ENCODE results near the gene TRIM31. TPM values are rescaled to one million over a fixed set of nuclear protein-coding genes. Genes with fewer than 3 reads are reported as not detected.

TRIM31 gene
- total and polyA plus RNA-seq, 2 donors (not counting 3 experiments of a cell fraction or from before 2014, with no cell fraction given): not detected

DNA sequence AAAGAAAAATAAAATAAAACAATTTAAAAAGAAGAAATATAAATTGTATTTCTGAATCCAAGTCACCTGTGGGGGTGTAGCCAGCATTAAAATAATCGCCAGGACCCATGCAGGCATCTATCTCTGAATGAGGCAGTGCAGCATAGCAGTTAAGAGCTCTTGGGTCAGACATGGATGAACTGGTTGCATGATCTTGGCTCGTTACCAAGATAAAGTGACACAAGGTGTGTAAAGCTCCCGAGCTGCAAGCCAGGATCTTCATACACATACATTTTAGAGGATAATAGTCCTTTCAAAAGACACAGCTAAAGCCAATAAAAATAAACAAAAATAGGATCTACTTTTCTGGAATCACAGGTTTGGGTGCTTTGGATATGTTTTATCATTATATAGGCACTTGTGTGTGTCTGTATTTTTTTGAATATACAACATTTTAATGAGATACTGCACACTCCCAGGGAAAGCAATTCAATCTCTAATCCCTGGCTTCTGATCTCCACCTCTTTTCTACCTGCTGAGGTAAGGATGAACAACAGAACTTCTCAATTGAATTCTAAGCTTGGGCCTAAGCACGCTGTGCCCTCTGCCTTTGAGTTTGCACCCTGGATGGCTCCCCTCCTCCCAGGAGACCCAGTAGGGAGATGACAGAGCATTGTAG is 39.3 kb upstream of the TRIM31 start:
- Histone ChIP-seq H3K9me3 (replicated peaks; ENCODE audit: control insufficient read depth, insufficient read depth, low read length) (no peaks in the 10 kb centered on the region), H3K9me1 (replicated peaks; ENCODE audit: control insufficient read depth, extremely low read depth, insufficient read depth, low read length) (no peaks in the 10 kb centered on the region), H3K27me3 (ENCODE audit: control insufficient read depth in 2 of 2, insufficient read depth in 2 of 2, low read length in 2 of 2) (peaks cover 0 to 5% of the 10 kb centered on the region in 2 experiments), H3K4me3 (replicated peaks in 1 of 3; ENCODE audit: insufficient read depth in 1 of 3, low read depth in 1 of 3, low read length in 3 of 3) (no peak overlapping the region), H4K20me1 (replicated peaks; ENCODE audit: control insufficient read depth, extremely low read depth, insufficient read depth, low read length) (no peaks in the 10 kb centered on the region), H3K9ac (replicated peaks; ENCODE audit: extremely low read depth, insufficient read depth, low read length) (no peak overlapping the region), H2AFZ (ENCODE audit: low read depth, low read length) (no peak overlapping the region), H3K79me2 (ENCODE audit: control insufficient read depth, insufficient read depth, low read length) (no peaks in the 10 kb centered on the region), H3K27ac (ENCODE audit: insufficient read depth, low read depth, low read length) (no peak overlapping the region), H3K36me3 (ENCODE audit: control insufficient read depth in 2 of 2, extremely low read depth in 1 of 2, insufficient read depth in 2 of 2, low read length in 2 of 2) (no peaks in the 10 kb centered on the region), H3K4me1 (ENCODE audit: control insufficient read depth, extremely low read depth, insufficient read depth, low read length) (peaks cover 8% of the 10 kb centered on the region), H3K4me2 (ENCODE audit: insufficient read depth, low read length) (no peak overlapping the region)
- ChIA-PET CTCF (interaction anchor here (1.3 kb wide), 1 partner anchor 21 kb away, joined by 3 read pairs; no protein-coding TSS in a partner anchor), POLR2A (no interaction called here)
- BruUV-seq (replicated peaks): no TSS peak
- intact Hi-C loops (cut with micrococcal nuclease) (no loop called here), dilution Hi-C loops (cut with MboI; ENCODE audit: extremely low pct_ligation_motif_present, low sequenced_read_pairs) (no loop called here)
- no peak for DNase-seq (ENCODE audit: low read depth, low spot score)
- TF ChIP-seq, protein P1, sequence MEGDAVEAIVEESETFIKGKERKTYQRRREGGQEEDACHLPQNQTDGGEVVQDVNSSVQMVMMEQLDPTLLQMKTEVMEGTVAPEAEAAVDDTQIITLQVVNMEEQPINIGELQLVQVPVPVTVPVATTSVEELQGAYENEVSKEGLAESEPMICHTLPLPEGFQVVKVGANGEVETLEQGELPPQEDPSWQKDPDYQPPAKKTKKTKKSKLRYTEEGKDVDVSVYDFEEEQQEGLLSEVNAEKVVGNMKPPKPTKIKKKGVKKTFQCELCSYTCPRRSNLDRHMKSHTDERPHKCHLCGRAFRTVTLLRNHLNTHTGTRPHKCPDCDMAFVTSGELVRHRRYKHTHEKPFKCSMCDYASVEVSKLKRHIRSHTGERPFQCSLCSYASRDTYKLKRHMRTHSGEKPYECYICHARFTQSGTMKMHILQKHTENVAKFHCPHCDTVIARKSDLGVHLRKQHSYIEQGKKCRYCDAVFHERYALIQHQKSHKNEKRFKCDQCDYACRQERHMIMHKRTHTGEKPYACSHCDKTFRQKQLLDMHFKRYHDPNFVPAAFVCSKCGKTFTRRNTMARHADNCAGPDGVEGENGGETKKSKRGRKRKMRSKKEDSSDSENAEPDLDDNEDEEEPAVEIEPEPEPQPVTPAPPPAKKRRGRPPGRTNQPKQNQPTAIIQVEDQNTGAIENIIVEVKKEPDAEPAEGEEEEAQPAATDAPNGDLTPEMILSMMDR (IDR thresholded peaks at IDR 0.05; ENCODE audit: extremely low read depth in 1 of 2, insufficient read depth in 1 of 2, low read depth in 1 of 2, low read length in 2 of 2): no peak
- TF ChIP-seq POLR2AphosphoS5 (IDR thresholded peaks at IDR 0.05; ENCODE audit: insufficient read depth, low read depth, low read length) (no peak), JUN (IDR thresholded peaks at IDR 0.05; ENCODE audit: borderline replicate concordance, insufficient read depth, insufficient read length, low read depth) (no peak), POLR2A (IDR thresholded peaks at IDR 0.05; ENCODE audit: low read depth, low read length) (no peak), EZH2 (IDR thresholded peaks at IDR 0.05; ENCODE audit: borderline replicate concordance, low read depth, low read length, severe bottlenecking) (no peak), GATA2 (IDR thresholded peaks at IDR 0.05; ENCODE audit: insufficient read depth, insufficient read length, low read depth, low read length) (no peak), FOS (IDR thresholded peaks at IDR 0.05; ENCODE audit: borderline replicate concordance, insufficient read depth, low read length) (no peak), MYC (IDR thresholded peaks at IDR 0.05; ENCODE audit: low read depth, low read length) (no peak)
- TF ChIP-seq, protein P2, sequence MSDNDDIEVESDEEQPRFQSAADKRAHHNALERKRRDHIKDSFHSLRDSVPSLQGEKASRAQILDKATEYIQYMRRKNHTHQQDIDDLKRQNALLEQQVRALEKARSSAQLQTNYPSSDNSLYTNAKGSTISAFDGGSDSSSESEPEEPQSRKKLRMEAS (IDR thresholded peaks at IDR 0.05; ENCODE audit: insufficient read depth, insufficient read length): no peak
- FAIRE-seq: no peak

Measured in endothelial cell of umbilical vein (primary cell).